A673 (cell line): Measurements from ENCODE around the gene GCC1. TPM values are rescaled to one million over a fixed set of nuclear protein-coding genes. Genes with fewer than 3 reads are reported as not detected.

ENCODE experiments used
- BruUV-seq: library from RNA; stranded (reverse); fragments of 400-500 nt; replicated peaks from 2 replicates; lab custom pipeline; 2021; lab: Mats Ljungman, UMichigan
- CTCF ChIA-PET: fragments of 300-600 bp; sonication (Branson Sonifier 250); formaldehyde crosslinking; loops from one replicate; lab custom pipeline; 2022; ENCODE audit warnings: antibody characterized with exemption; lab: Charles Lee
- POLR2A ChIA-PET: fragments of 300-600 bp; sonication (Branson Sonifier 250); formaldehyde crosslinking; loops from one replicate; lab custom pipeline; 2022; ENCODE audit warnings: antibody characterized with exemption; ENCODE audit not compliant: low non-redundant PET; lab: Charles Lee
- DNase-seq: peaks from one replicate; pipeline ENCODE4 v3.0.0-alpha.2; 2015; ENCODE audit warnings: low spot score
- H3K27ac ChIP-seq: fragments of 200-600 bp; sonication (generic); 2 replicates; pipeline ENCODE4 v1.5.1; 2016; ENCODE audit warnings: mixed run types, low read depth, mild to moderate bottlenecking, mixed read lengths, antibody characterized with exemption, low read length; ENCODE audit not compliant: poor library complexity, severe bottlenecking
- H3K27me3 ChIP-seq: fragments of 200-600 bp; sonication (generic); replicated peaks from 2 replicates; pipeline ENCODE4 v1.6.1; 2017; ENCODE audit warnings: mixed run types, low read depth, mild to moderate bottlenecking, mixed read lengths, antibody characterized with exemption, low read length; ENCODE audit not compliant: insufficient read depth, poor library complexity
- H3K36me3 ChIP-seq: fragments of 200-600 bp; sonication (generic); 2 replicates; pipeline ENCODE4 v1.6.1; 2016; ENCODE audit warnings: mixed run types, mild to moderate bottlenecking, mixed read lengths, antibody characterized with exemption, low read length; ENCODE audit not compliant: insufficient read depth, poor library complexity, severe bottlenecking
- H3K4me1 ChIP-seq: fragments of 200-600 bp; sonication (generic); 2 replicates; pipeline ENCODE4 v1.6.1; 2017; ENCODE audit warnings: mixed run types, mild to moderate bottlenecking, mixed read lengths, antibody characterized with exemption, low read length; ENCODE audit not compliant: insufficient read depth, poor library complexity, severe bottlenecking
- H3K4me3 ChIP-seq: fragments of 200-600 bp; sonication (generic); 2 replicates; pipeline ENCODE4 v1.5.1; 2016; ENCODE audit warnings: low read depth, mixed run types, mild to moderate bottlenecking, mixed read lengths, low read length; ENCODE audit not compliant: poor library complexity, severe bottlenecking
- H3K9me3 ChIP-seq: fragments of 200-600 bp; sonication (generic); 2 replicates; pipeline ENCODE4 v1.6.1; 2016; ENCODE audit warnings: mixed run types, low read depth, mild to moderate bottlenecking, mixed read lengths, antibody characterized with exemption, low read length; ENCODE audit not compliant: poor library complexity, severe bottlenecking
- EZH2 ChIP-seq: fragments of 200-600 bp; sonication (generic); IDR thresholded peaks from 2 replicates; pipeline ENCODE4 v1.6.1; 2017; ENCODE audit warnings: borderline replicate concordance, low read depth, mild to moderate bottlenecking, mixed read lengths, antibody characterized with exemption, low read length; ENCODE audit not compliant: poor library complexity, severe bottlenecking
- intact Hi-C: fragments of 100-400 bp; cut with micrococcal nuclease; formaldehyde crosslinking; loops from one replicate; pipeline ENCODE4 v1.10.0; 2022; ENCODE audit not compliant: unreplicated experiment
- total RNA-seq: library from RNA; stranded (reverse); gene quantifications from 2 replicates; pipeline ENCODE4 v1.2.3, GENCODE V29; 2021
- TF ChIP-seq, protein P1 (sequence below): fragments of 300-800, 200-600 bp; sonication (generic); conservative IDR thresholded peaks from 2 replicates; pipeline ENCODE4 v1.5.1; 2017; ENCODE audit warnings: low read depth, mild to moderate bottlenecking, antibody characterized with exemption, low read length, moderate library complexity, mixed read lengths

Gene GCC1
- total RNA-seq, 1 experiment from 2014 or later: 15.2 TPM

DNA sequence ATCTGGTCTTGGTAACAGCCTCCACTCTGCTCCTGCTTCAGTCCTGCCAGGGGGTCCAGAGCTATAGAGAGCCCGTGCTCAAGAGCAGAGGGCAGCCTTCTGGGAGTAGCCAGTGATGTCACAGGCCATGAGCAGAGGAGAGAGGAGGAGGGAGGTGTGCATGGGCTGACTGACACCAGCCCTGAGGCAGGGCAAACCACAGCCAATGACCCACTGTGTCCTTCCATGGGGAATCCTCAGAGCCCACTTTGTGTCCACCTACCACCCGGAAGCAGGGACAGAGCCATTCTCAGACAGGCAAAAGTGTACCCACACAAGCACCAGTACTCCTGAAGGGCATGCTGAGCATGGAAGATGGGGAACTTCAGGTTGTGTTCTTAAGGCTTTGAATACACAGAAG is 32.6 kb upstream of the GCC1 start, which contains the start of gene PAX4:
PAX4 (minus strand) TSS at position 101 of the 400 bp plus-strand sequence. CDS start 2,214 bp downstream, outside the sequence.
- Histone ChIP-seq H3K9me3 (no peaks in the 10 kb centered on the region), H3K36me3 (no peaks in the 10 kb centered on the region), H3K4me1 (no peaks in the 10 kb centered on the region), H3K4me3 (no peak within 1 kb of the TSS), H3K27me3 (peaks cover 86% of the 10 kb centered on the region), H3K27ac (no peak within 1 kb of the TSS)
- no TSS peak for BruUV-seq
- ChIA-PET CTCF (no interaction called here), POLR2A (no interaction called here)
- TF ChIP-seq, protein P1, sequence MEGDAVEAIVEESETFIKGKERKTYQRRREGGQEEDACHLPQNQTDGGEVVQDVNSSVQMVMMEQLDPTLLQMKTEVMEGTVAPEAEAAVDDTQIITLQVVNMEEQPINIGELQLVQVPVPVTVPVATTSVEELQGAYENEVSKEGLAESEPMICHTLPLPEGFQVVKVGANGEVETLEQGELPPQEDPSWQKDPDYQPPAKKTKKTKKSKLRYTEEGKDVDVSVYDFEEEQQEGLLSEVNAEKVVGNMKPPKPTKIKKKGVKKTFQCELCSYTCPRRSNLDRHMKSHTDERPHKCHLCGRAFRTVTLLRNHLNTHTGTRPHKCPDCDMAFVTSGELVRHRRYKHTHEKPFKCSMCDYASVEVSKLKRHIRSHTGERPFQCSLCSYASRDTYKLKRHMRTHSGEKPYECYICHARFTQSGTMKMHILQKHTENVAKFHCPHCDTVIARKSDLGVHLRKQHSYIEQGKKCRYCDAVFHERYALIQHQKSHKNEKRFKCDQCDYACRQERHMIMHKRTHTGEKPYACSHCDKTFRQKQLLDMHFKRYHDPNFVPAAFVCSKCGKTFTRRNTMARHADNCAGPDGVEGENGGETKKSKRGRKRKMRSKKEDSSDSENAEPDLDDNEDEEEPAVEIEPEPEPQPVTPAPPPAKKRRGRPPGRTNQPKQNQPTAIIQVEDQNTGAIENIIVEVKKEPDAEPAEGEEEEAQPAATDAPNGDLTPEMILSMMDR: no peak
- no peak for TF ChIP-seq EZH2
- DNase-seq: no peak
- intact Hi-C loops: no loop called here

DNA sequence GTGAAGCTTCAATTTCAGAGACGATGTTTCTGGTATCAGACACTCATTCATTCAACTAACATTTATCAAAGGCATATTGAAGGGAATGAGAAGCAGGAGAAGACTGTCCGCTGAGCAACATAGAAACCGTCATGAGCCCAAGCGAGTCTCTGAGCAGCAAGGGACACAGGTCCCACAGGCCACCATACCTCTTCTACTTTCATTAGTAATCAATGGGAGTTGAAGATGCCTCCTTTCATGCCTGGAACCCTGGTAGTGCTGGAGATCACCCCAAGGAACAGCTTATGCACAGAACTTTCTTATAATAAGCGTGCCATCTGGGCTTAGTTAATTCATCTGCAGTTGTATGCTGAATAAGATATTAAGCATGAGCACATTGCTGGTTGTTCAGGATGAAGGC is 31.3 kb upstream of the GCC1 start:
- intact Hi-C loops: no loop called here
- BruUV-seq: no TSS peak
- H3K4me3 ChIP-seq: no peak overlapping the region
- no peak overlapping the region for H3K27ac ChIP-seq
- no peaks in the 10 kb centered on the region for H3K4me1 ChIP-seq
- CTCF ChIA-PET: no interaction called here
- H3K27me3 ChIP-seq: peaks cover 73% of the 10 kb centered on the region
- H3K9me3 ChIP-seq: no peaks in the 10 kb centered on the region
- POLR2A ChIA-PET: interaction anchor here (0.6 kb wide), 1 partner anchor 188 kb away, joined by 7 read pairs; no protein-coding TSS in a partner anchor
- no peak for DNase-seq
- H3K36me3 ChIP-seq: no peaks in the 10 kb centered on the region
- TF ChIP-seq, protein P1: no peak
- no peak for TF ChIP-seq EZH2

DNA sequence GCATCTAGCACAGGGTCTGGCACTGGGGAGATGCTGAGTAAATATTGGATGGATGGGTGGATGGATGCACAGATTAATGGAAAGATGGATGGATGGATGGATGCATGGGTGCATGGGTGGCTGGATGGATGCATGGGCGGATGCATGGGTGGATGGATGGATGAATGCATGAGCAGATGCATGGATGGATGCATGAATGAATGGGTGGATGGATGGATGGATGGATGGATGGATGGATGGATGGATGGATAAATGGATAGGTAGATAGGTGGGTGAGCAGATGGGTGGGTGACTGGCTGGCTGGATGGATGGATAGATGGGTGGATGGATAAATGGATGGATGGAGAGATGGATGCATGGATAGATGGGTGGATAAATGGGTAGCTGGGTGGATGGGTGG is 26.9 kb upstream of the GCC1 start:
- BruUV-seq: no TSS peak
- Histone ChIP-seq H3K9me3 (no peaks in the 10 kb centered on the region), H3K27me3 (peaks cover 28% of the 10 kb centered on the region), H3K4me1 (no peaks in the 10 kb centered on the region), H3K27ac (no peak overlapping the region), H3K4me3 (no peak overlapping the region), H3K36me3 (no peaks in the 10 kb centered on the region)
- ChIA-PET CTCF (no interaction called here), POLR2A (no interaction called here)
- DNase-seq: no peak
- TF ChIP-seq EZH2: no peak
- TF ChIP-seq, protein P1: no peak
- intact Hi-C loops: no loop called here
